ENCODE data around the gene P2RX6. TPM values are rescaled to one million over a fixed set of nuclear protein-coding genes. Genes with fewer than 3 reads are reported as not detected.

P2RX6 gene
- total and polyA plus RNA-seq, 9 of the 15 experiments (the other 6 are each of a cell fraction or from before 2014, with no cell fraction given) = 0.01 to 3.9 (median 1.5) TPM; not detected in 1

- TF ChIP-seq ZNF41 (CRISPR knock-in tag; conservative IDR thresholded peaks at IDR 0.05) (peak; percentile 85), ZNF140 (CRISPR knock-in tag; IDR thresholded peaks at IDR 0.05) (no peak), GMEB1 (CRISPR knock-in tag; IDR thresholded peaks at IDR 0.05) (peak; percentile 98), BRF1 (IDR thresholded peaks at IDR 0.05; ENCODE audit: borderline replicate concordance, extremely low read depth, insufficient read length) (no peak), BHLHE40 (IDR thresholded peaks at IDR 0.05; ENCODE audit: low read length) (peak; percentile 74), ZBTB17 (CRISPR knock-in tag; IDR thresholded peaks at IDR 0.05) (peak; percentile 97), TBL1XR1 (IDR thresholded peaks at IDR 0.05; ENCODE audit: low read length in 2 of 2) (peak; percentile 50 to 92; a peak in 3 of 4 replicates), ZSCAN32 (CRISPR knock-in tag; IDR thresholded peaks at IDR 0.05) (peak; percentile 13), KDM2B (CRISPR knock-in tag; IDR thresholded peaks at IDR 0.05) (peak; percentile 98), CHCHD3 (CRISPR knock-in tag; IDR thresholded peaks at IDR 0.05) (peak; percentile 88; the same call in 1 of the 2 replicates), ZMIZ1 (IDR thresholded peaks at IDR 0.05; ENCODE audit: low read depth in 2 of 2, low read length in 2 of 2) (peak; percentile 48 to 81; a peak in 2 of 4 replicates), ZNF695 (CRISPR knock-in tag; IDR thresholded peaks at IDR 0.05) (peak; percentile 72; the same call in 1 of the 2 replicates), ZSCAN29 (IDR thresholded peaks at IDR 0.05) (no peak), BRD9 (IDR thresholded peaks at IDR 0.05; ENCODE audit: low read depth, partially characterized antibody) (no peak), CEBPZ (IDR thresholded peaks at IDR 0.05; ENCODE audit: borderline replicate concordance, low read depth, low read length) (peak; percentile 56; the same call in 1 of the 2 replicates), TCF3 (CRISPR knock-in tag; IDR thresholded peaks at IDR 0.05) (no peak), ZNF583 (CRISPR knock-in tag; IDR thresholded peaks at IDR 0.05) (peak; percentile 98)
These were observed 33.0 kb upstream of the P2RX6 start, which contains the start of gene LZTR1 (continued) for GRCh38 chr22:20981787-20982562.

All from K562 (cell line).